GM12878 (cell line): ENCODE data around the gene MFGE8. TPM values are rescaled to one million over a fixed set of nuclear protein-coding genes. Genes with fewer than 3 reads are reported as not detected.

Experiments
- ATAC-seq: fragments of 200-7000 bp; cut with Tn5 transposase; 3 replicates; pipeline ENCODE4 v1.9.1; 2020; ENCODE audit warnings: mild to moderate bottlenecking, moderate library complexity
- BruUV-seq: library from RNA; stranded (reverse); fragments of 400-500 nt; replicated peaks from 2 replicates; lab custom pipeline; 2021; lab: Mats Ljungman, UMichigan
- CTCF ChIA-PET: fragments of 300-600 bp; sonication (Branson Sonifier 250); formaldehyde crosslinking; extraction: SDS; loops from one replicate; lab custom pipeline; 2021; ENCODE audit warnings: inconsistent platforms; lab: Yijun Ruan, JAX
- POLR2A ChIA-PET: fragments of 350-600 bp; formaldehyde crosslinking; extraction: SDS; loops from one replicate; lab custom pipeline; 2021; ENCODE audit warnings: inconsistent platforms; lab: Charles Lee
- RAD21 ChIA-PET: fragments of 300-600 bp; sonication (Branson Sonifier 250); formaldehyde crosslinking; loops from one replicate; lab custom pipeline; 2023; ENCODE audit warnings: antibody characterized with exemption; ENCODE audit not compliant: unreplicated experiment; lab: Charles Lee
- SMC1A ChIA-PET: fragments of 300-600 bp; sonication (Branson Sonifier 250); formaldehyde crosslinking; loops from one replicate; lab custom pipeline; 2023; ENCODE audit not compliant: unreplicated experiment, uncharacterized antibody; lab: Charles Lee
- DNase-seq: peaks from one replicate; pipeline ENCODE4 v3.0.0-alpha.2; 2011; ENCODE audit warnings: low read depth, low spot score
- FAIRE-seq: peaks from 3 replicates; lab custom pipeline; 2011; peaks lifted over from hg19 to GRCh38; lab: Jason Lieb, UNC
- H2AFZ ChIP-seq: 2 replicates; pipeline ENCODE4 v1.6.0; 2011; ENCODE audit warnings: low read depth, low read length, control low read depth; ENCODE audit not compliant: control insufficient read depth
- H3K27ac ChIP-seq: 2 replicates; pipeline ENCODE4 v1.5.1; 2011; ENCODE audit warnings: control low read depth; ENCODE audit not compliant: control insufficient read depth, insufficient read depth
- H3K27me3 ChIP-seq, 2 experiments: replicated peaks in 1 of 2; 2 replicates each; pipeline versions ENCODE4 v1.6.0 to v1.6.1; 2011; ENCODE audit warnings: low read length in 1 of 2; ENCODE audit not compliant: control insufficient read depth in 2 of 2, insufficient read depth in 2 of 2
- H3K36me3 ChIP-seq, 2 experiments: 2 replicates each; pipeline ENCODE4 v1.5.1; 2011; ENCODE audit warnings: low read length in 1 of 2; ENCODE audit not compliant: control insufficient read depth in 2 of 2, insufficient read depth in 2 of 2
- H3K4me1 ChIP-seq: 2 replicates; pipeline ENCODE4 v1.6.1; 2011; ENCODE audit warnings: mild to moderate bottlenecking, low read length, moderate library complexity, mixed read lengths; ENCODE audit not compliant: control insufficient read depth, insufficient read depth
- H3K4me2 ChIP-seq: 2 replicates; pipeline ENCODE4 v1.6.0; 2011; ENCODE audit warnings: control low read depth; ENCODE audit not compliant: control insufficient read depth, insufficient read depth
- H3K4me3 ChIP-seq: fragments of 200-600 bp; sonication (generic); 2 replicates; pipeline ENCODE4 v1.5.1; 2016
- H3K79me2 ChIP-seq: 2 replicates; pipeline ENCODE4 v1.6.0; 2011; ENCODE audit warnings: low read length; ENCODE audit not compliant: control insufficient read depth, insufficient read depth
- H3K9ac ChIP-seq: 2 replicates; pipeline ENCODE4 v1.8.0; 2011; ENCODE audit warnings: low read length, control low read depth, mixed read lengths; ENCODE audit not compliant: control insufficient read depth, insufficient read depth
- H3K9me3 ChIP-seq: replicated peaks from 3 replicates; pipeline ENCODE4 v1.5.1; 2011; ENCODE audit warnings: mild to moderate bottlenecking, low read length; ENCODE audit not compliant: control insufficient read depth, insufficient read depth
- H4K20me1 ChIP-seq: 2 replicates; pipeline ENCODE4 v1.6.0; 2011; ENCODE audit not compliant: control insufficient read depth, insufficient read depth
- ETV6 ChIP-seq, 2 experiments: fragments of 450-650 bp in 1 of 2; IDR thresholded peaks in 1 of 2; conservative IDR thresholded peaks in 1 of 2; 2 replicates each; pipeline ENCODE4 v1.6.1; 2014; ENCODE audit warnings: antibody characterized with exemption in 1 of 2, borderline replicate concordance in 1 of 2, low read depth in 1 of 2, mild to moderate bottlenecking in 1 of 2, moderate library complexity in 1 of 2
- RBBP5 ChIP-seq: fragments of 200-600 bp; sonication (generic); conservative IDR thresholded peaks from 2 replicates; pipeline ENCODE4 v1.6.1; 2016
- SKIL ChIP-seq: fragments of 450-650 bp; IDR thresholded peaks from 2 replicates; pipeline ENCODE4 v1.6.1; 2017; ENCODE audit warnings: mild to moderate bottlenecking, low read depth, inconsistent platforms; ENCODE audit not compliant: poor library complexity, severe bottlenecking
- WGBS: methylation state at CpG from one replicate; pipeline ENCODE4 v1.1.6; 2016; ENCODE audit warnings: low lambda C conversion rate; ENCODE audit not compliant: insufficient replicate concordance, insufficient coverage; ENCODE audit errors: missing lambda C conversion rate; 5-methylcytosine and 5-hydroxymethylcytosine counted together
- in situ Hi-C: fragments of 300-500 bp; cut with MboI; formaldehyde crosslinking; loops from 9 replicates; pipeline ENCODE4 v1.14.3; 2018; ENCODE audit warnings: mixed read lengths
- intact Hi-C: fragments of 100-400 bp; cut with micrococcal nuclease; formaldehyde crosslinking; loops from one replicate; pipeline ENCODE4 v1.14.2; 2022; ENCODE audit not compliant: unreplicated experiment
- polyA plus RNA-seq, 11 experiments: library from polyadenylated mRNA; depleted of rRNA in 4 of 11; unstranded in 6 of 11; stranded (reverse) in 5 of 11; fragments of >200 nt; fragmentation: Nextera tagmentation in 4 of 11; fragmentation: Illumina TruSeq in 1 of 11; extraction: Ambion mirVana in 4 of 11; extraction: Trizol in 1 of 11; gene quantifications; 1 replicate in 1 of 11; 2 replicates in 10 of 11; pipeline versions ENCODE4 v1.2.1 to v1.2.3, GENCODE V29; 2011 to 2016; ENCODE audit warnings: inconsistent platforms in 2 of 11, missing spikeins in 2 of 11, low read depth in 1 of 11
- total RNA-seq, 4 experiments: library from RNA; depleted of rRNA in 3 of 4; stranded (reverse); fragments of >200 nt in 3 of 4; fragmentation: Illumina TruSeq in 1 of 4; extraction: Trizol in 1 of 4; gene quantifications; 2 replicates each; pipeline versions ENCODE4 v1.2.1 to v1.2.3, GENCODE V29; 2013 to 2021

Gene MFGE8
- total and polyA plus RNA-seq, 10 of the 15 experiments (the other 5 are each of a cell fraction or from before 2014, with no cell fraction given): 0.81 to 5.9 (median 1.0) TPM; not detected in 2

- DNase-seq (no peak), FAIRE-seq (no peak), ATAC-seq (no peak)
- no peak overlapping the region for H3K9ac ChIP-seq
- no peaks in the 10 kb centered on the region for H3K79me2 ChIP-seq
- H4K20me1 ChIP-seq: 0 out of 2 replicates have a peak, but pooled peaks cover 5% of the 10 kb centered on the region
- ChIA-PET POLR2A (no interaction called here), SMC1A (interaction anchor here (1.2 kb wide), 1 partner anchor 71 kb away, joined by 3 read pairs; no protein-coding TSS in a partner anchor), CTCF (interaction anchor here (2.3 to 3.2 kb wide), 3 partner anchors 24 to 117 kb away, joined by 8 to 12 read pairs (median 11); no protein-coding TSS in a partner anchor), RAD21 (no interaction called here)
- 65% methylated on average over 14 of the region's 14 CpGs for WGBS
- in situ Hi-C loops: loop anchor here (5.0 kb wide), 1 partner anchor 110 kb away; no protein-coding TSS in a partner anchor
- TF ChIP-seq ETV6 (conservative IDR thresholded peaks at IDR 0.05 in 1 of 2, IDR thresholded peaks at IDR 0.05 in 1 of 2; ENCODE audit: borderline replicate concordance in 1 of 2, low read depth in 1 of 2): no peak
- TF ChIP-seq RBBP5: no peak
- TF ChIP-seq SKIL: no peak
- no peaks in the 10 kb centered on the region for H3K4me1 ChIP-seq
- H2AFZ ChIP-seq: no peak overlapping the region
- no peaks in the 10 kb centered on the region for H3K9me3 ChIP-seq
- H3K36me3 ChIP-seq: no peaks in the 10 kb centered on the region
- no peak overlapping the region for H3K27ac ChIP-seq
- BruUV-seq: no TSS peak
- no peak overlapping the region for H3K4me3 ChIP-seq
- H3K4me2 ChIP-seq: no peak overlapping the region
- intact Hi-C loops: no loop called here
- H3K27me3 ChIP-seq: no peaks in the 10 kb centered on the region; a peak in 2 of 4 replicates
Observed at GRCh38 chr15:88907111-88907510, 6.1 kb downstream of the MFGE8 start.
